Nephron (organoid): Measurements from ENCODE around the gene RASEF.
A peak's percentile ranks its signal among the peaks of the same experiment; 100 is the strongest.

Experiments
- H3K27ac Mint-ChIP-seq, 3 experiments: 2 replicates each; pipeline ENCODE4 v1.8.0; 2020; ENCODE audit warnings: mixed read lengths in 3 of 3, mild to moderate bottlenecking in 2 of 3, moderate library complexity in 1 of 3
- H3K27me3 Mint-ChIP-seq: 2 replicates; pipeline ENCODE4 v1.8.0; 2021; ENCODE audit warnings: low read depth, mild to moderate bottlenecking, moderate library complexity, mixed read lengths
- H3K36me3 Mint-ChIP-seq: 2 replicates; pipeline ENCODE4 v1.8.0; 2020; ENCODE audit warnings: low read depth, mixed read lengths
- H3K4me1 Mint-ChIP-seq: 2 replicates; pipeline ENCODE4 v1.8.0; 2020; ENCODE audit warnings: mixed read lengths
- H3K4me3 Mint-ChIP-seq, 3 experiments: 2 replicates each; pipeline ENCODE4 v1.8.0; 2020; ENCODE audit warnings: mild to moderate bottlenecking in 3 of 3, mixed read lengths in 3 of 3, moderate library complexity in 2 of 3
- H3K9me3 Mint-ChIP-seq: 2 replicates; pipeline ENCODE4 v1.8.0; 2020; ENCODE audit warnings: mixed read lengths
- CTCF ChIP-seq, 3 experiments: fragments of 200-600 bp; sonication (generic); IDR thresholded peaks; one replicate each; pipeline ENCODE4 v1.5.0; 2021; ENCODE audit warnings: antibody characterized with exemption in 3 of 3; ENCODE audit not compliant: unreplicated experiment in 3 of 3

Gene RASEF

DNA sequence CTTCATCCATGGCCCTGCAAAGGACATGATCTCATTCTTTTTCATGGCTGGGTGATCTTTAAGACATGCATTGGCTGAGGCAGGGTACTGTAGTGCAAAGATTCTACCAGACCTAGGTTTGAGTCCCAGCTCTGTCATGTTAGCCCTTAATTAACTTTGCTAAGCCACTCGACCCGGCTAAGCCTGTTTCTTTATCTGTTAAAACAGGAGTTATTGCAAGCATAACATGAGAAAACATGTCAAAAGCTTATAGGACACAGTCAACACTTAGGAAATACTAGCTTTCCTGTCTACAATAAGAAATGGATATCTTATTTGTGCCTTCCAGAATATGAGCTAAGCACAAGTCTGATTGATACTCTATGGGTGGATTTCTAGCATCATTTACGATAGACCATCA is 92.6 kb downstream of the RASEF start:
- Mint-ChIP-seq H3K27me3 (peaks cover 6% of the 10 kb centered on the region), H3K4me1 (no peaks in the 10 kb centered on the region), H3K36me3 (no peaks in the 10 kb centered on the region), H3K9me3 (peaks cover 9% of the 10 kb centered on the region), H3K4me3 (no peak overlapping the region), H3K27ac (peak overlapping the region in 1 of 3 experiments; percentile 6)
- TF ChIP-seq CTCF (IDR thresholded peaks at IDR 0.05; ENCODE audit: unreplicated experiment in 3 of 3) = no peak

- Mint-ChIP-seq H3K4me1 (no peaks in the 10 kb centered on the region), H3K27me3 (peaks cover 9% of the 10 kb centered on the region), H3K36me3 (no peaks in the 10 kb centered on the region), H3K4me3 (no peak overlapping the region), H3K9me3 (peaks cover 4% of the 10 kb centered on the region), H3K27ac (no peak overlapping the region)
- TF ChIP-seq CTCF (IDR thresholded peaks at IDR 0.05; ENCODE audit: unreplicated experiment in 3 of 3) = no peak
Observed at GRCh38 chr9:82969291-82969690, 93.7 kb downstream of the RASEF start.

DNA sequence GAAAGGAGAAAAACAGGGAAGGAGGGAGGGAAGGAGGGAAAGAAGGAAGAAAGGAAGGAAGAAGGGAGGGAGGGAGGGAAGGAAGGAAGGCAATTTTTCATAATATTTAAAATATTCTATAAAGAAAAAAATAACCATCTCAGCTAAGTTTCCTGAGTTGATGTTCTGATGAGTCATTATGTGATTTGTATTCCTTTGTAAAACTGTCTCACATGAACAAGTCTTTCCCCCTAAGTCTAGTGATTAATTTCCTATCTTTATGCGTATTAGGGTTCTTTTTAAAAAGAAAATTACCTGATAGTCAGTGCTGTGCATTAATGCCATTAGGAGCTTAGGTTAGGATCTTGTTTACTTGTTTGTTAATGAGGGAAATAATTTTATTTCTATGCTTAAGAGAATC is 94.1 kb downstream of the RASEF start:
- no peak for TF ChIP-seq CTCF (IDR thresholded peaks at IDR 0.05; ENCODE audit: unreplicated experiment in 3 of 3)
- Mint-ChIP-seq H3K9me3 (peaks cover 4% of the 10 kb centered on the region), H3K27me3 (peaks cover 10% of the 10 kb centered on the region), H3K36me3 (no peaks in the 10 kb centered on the region), H3K4me3 (no peak overlapping the region), H3K4me1 (no peaks in the 10 kb centered on the region), H3K27ac (no peak overlapping the region)

GRCh38 chr9:82968388-82968787 is 94.6 kb downstream of the RASEF start:
- Mint-ChIP-seq H3K27ac (no peak overlapping the region), H3K36me3 (no peaks in the 10 kb centered on the region), H3K9me3 (peaks cover 4% of the 10 kb centered on the region), H3K4me1 (no peaks in the 10 kb centered on the region), H3K4me3 (no peak overlapping the region), H3K27me3 (peaks cover 10% of the 10 kb centered on the region)
- no peak for TF ChIP-seq CTCF (IDR thresholded peaks at IDR 0.05; ENCODE audit: unreplicated experiment in 3 of 3)

GRCh38 chr9:82961504-82962125 is 101.3 kb downstream of the RASEF start:
- Mint-ChIP-seq H3K36me3 (no peaks in the 10 kb centered on the region), H3K27ac (peak overlapping the region in 2 of 3 experiments; percentile 54 to 71), H3K4me1 (peaks cover 11% of the 10 kb centered on the region), H3K4me3 (no peak overlapping the region), H3K9me3 (no peaks in the 10 kb centered on the region), H3K27me3 (peaks cover 15% of the 10 kb centered on the region)
- TF ChIP-seq CTCF (IDR thresholded peaks at IDR 0.05; ENCODE audit: unreplicated experiment in 3 of 3) = peak; percentile 85 to 90 (median 90)
